Activated B cell treated with CpG ODN at 0.5 μM for 24 hours (primary cell): Measurements from ENCODE around the gene KIF3C. TPM values are rescaled to one million over a fixed set of nuclear protein-coding genes. Genes with fewer than 3 reads are reported as not detected.

Source experiments
- ATAC-seq: fragments of 200-7000 bp; cut with Tn5 transposase; one replicate; pipeline ENCODE4 v1.10.0; 2021; ENCODE audit warnings: low read depth, mild to moderate bottlenecking, moderate library complexity
- CTCF ChIA-PET: fragments of 350-600 bp; sonication (Branson Sonifier 250); formaldehyde crosslinking; loops from one replicate; lab custom pipeline; 2021; ENCODE audit warnings: antibody characterized with exemption; lab: Charles Lee
- POLR2A ChIA-PET: fragments of 350-600 bp; sonication (Branson Sonifier 250); formaldehyde crosslinking; loops from one replicate; lab custom pipeline; 2021; ENCODE audit warnings: antibody characterized with exemption; lab: Charles Lee
- DNase-seq: peaks from one replicate; pipeline ENCODE4 v3.0.0; 2022
- H3K27ac Mint-ChIP-seq: one replicate; pipeline ENCODE4 v1.8.0; 2020; ENCODE audit warnings: mixed read lengths
- H3K27me3 Mint-ChIP-seq: one replicate; pipeline ENCODE4 v1.8.0; 2021; ENCODE audit warnings: mixed read lengths
- H3K36me3 Mint-ChIP-seq: one replicate; pipeline ENCODE4 v1.8.0; 2021; ENCODE audit warnings: low read depth, mixed read lengths
- H3K4me1 Mint-ChIP-seq: one replicate; pipeline ENCODE4 v1.8.0; 2021; ENCODE audit warnings: mixed read lengths
- H3K4me3 Mint-ChIP-seq: one replicate; pipeline ENCODE4 v1.8.0; 2020; ENCODE audit warnings: mild to moderate bottlenecking, mixed read lengths
- H3K9me3 Mint-ChIP-seq: one replicate; pipeline ENCODE4 v1.8.0; 2020; ENCODE audit warnings: mixed read lengths
- intact Hi-C: fragments of 100-400 bp; cut with micrococcal nuclease; formaldehyde crosslinking; loops from one replicate; pipeline ENCODE4 v1.15.1; 2024
- total RNA-seq: library from RNA; stranded (reverse); gene quantifications from 2 replicates; pipeline ENCODE4 v1.2.3, GENCODE V29; 2022
- TF ChIP-seq, protein P1 (sequence below): fragments of 200-600 bp; IDR thresholded peaks from one replicate; pipeline ENCODE4 v1.8.0; 2022; ENCODE audit warnings: antibody characterized with exemption, mild to moderate bottlenecking

Gene KIF3C
- total RNA-seq, 1 donor from 2014 or later = 1.5 TPM

DNA sequence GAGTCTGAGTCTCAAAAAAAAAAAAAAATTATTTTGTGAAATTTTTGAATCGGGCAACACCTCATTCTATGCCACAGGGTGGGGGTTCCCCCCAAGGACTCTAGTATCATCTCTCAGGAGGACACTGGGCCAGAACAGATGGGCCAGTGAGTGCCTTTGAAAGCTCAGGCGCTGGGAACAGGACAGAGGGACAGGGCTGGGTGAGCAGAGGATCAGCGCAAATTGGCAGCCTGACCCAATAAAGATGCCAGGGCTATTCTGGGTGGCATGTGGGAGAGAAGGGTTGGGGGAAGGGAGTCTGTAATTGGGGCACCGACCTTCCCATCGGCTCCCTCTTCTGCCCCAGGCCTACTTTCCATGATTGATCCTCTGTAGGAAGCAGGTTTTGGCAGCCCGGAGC, 44.0 kb downstream of the KIF3C start:
- no peak for DNase-seq
- no peak for ATAC-seq
- Mint-ChIP-seq H3K9me3 (no peaks in the 10 kb centered on the region), H3K36me3 (no peaks in the 10 kb centered on the region), H3K4me3 (no peak overlapping the region), H3K27ac (no peak overlapping the region), H3K4me1 (no peaks in the 10 kb centered on the region), H3K27me3 (no peaks in the 10 kb centered on the region)
- ChIA-PET CTCF (no interaction called here), POLR2A (no interaction called here)
- intact Hi-C loops = no loop called here
- TF ChIP-seq, protein P1, sequence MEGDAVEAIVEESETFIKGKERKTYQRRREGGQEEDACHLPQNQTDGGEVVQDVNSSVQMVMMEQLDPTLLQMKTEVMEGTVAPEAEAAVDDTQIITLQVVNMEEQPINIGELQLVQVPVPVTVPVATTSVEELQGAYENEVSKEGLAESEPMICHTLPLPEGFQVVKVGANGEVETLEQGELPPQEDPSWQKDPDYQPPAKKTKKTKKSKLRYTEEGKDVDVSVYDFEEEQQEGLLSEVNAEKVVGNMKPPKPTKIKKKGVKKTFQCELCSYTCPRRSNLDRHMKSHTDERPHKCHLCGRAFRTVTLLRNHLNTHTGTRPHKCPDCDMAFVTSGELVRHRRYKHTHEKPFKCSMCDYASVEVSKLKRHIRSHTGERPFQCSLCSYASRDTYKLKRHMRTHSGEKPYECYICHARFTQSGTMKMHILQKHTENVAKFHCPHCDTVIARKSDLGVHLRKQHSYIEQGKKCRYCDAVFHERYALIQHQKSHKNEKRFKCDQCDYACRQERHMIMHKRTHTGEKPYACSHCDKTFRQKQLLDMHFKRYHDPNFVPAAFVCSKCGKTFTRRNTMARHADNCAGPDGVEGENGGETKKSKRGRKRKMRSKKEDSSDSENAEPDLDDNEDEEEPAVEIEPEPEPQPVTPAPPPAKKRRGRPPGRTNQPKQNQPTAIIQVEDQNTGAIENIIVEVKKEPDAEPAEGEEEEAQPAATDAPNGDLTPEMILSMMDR = no peak

DNA sequence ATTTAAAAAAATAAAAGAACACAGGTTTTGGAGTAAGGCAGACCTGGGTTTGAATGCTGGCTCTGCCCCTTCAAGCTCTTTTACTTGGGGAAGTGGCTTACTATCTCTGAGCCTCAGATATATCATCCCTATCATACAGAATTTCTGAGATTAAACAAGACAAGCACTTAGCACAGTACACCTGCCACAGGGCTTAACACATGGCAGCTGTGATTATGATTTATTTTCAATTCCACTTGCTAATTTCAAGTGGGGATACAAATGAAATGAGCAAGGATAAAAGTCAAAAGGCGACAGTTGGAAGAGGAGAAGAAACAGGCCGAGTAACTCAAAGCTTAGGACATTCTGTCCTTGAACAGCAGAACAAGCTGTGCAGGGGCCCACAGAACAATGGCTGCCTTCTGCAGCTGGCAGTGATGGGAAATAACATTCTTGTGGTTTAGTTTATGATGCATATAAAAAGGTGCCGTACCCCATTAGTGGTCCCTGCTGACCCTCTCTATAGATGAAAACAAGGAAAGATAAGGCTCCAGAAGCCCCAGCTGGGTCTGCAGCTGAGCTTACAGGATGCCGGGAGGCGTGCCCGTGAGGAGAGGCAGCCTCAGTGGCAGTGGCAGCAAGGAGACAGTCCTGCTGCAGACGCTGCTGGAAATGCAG, 45.3 kb downstream of the KIF3C start:
- intact Hi-C loops = no loop called here
- Mint-ChIP-seq H3K4me3 (no peak overlapping the region), H3K36me3 (no peaks in the 10 kb centered on the region), H3K9me3 (no peaks in the 10 kb centered on the region), H3K27me3 (no peaks in the 10 kb centered on the region), H3K27ac (no peak overlapping the region), H3K4me1 (no peaks in the 10 kb centered on the region)
- TF ChIP-seq, protein P1 = no peak
- no peak for DNase-seq
- ATAC-seq = no peak
- POLR2A ChIA-PET = no interaction called here
- CTCF ChIA-PET = interaction anchor here (0.6 to 1.1 kb wide), 2 partner anchors 14 to 81 kb away, joined by 3 read pairs; no protein-coding TSS in a partner anchor

DNA sequence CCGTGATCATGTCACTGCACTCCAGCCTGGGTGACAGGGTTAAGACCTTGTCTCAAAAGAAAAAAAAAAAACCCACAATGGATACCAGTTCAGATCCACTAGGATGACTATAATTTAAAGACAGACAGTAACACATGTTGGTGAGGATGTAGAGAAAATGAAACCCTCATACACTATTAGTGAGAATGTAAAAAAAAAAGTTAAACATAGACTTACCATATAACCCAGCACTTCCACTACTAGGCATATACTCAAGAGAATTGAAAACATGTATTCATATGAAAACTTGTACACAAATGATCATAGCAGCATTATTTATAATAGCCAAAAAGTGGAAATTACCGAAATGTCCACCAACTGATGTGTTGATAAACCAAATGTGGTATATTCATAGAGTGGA, 48.7 kb downstream of the KIF3C start:
- Mint-ChIP-seq H3K4me1 (no peaks in the 10 kb centered on the region), H3K9me3 (no peaks in the 10 kb centered on the region), H3K27ac (no peak overlapping the region), H3K4me3 (no peak overlapping the region), H3K36me3 (no peaks in the 10 kb centered on the region), H3K27me3 (no peaks in the 10 kb centered on the region)
- TF ChIP-seq, protein P1 = no peak
- ChIA-PET CTCF (no interaction called here), POLR2A (no interaction called here)
- DNase-seq (no peak), ATAC-seq (no peak)
- intact Hi-C loops = no loop called here

DNA sequence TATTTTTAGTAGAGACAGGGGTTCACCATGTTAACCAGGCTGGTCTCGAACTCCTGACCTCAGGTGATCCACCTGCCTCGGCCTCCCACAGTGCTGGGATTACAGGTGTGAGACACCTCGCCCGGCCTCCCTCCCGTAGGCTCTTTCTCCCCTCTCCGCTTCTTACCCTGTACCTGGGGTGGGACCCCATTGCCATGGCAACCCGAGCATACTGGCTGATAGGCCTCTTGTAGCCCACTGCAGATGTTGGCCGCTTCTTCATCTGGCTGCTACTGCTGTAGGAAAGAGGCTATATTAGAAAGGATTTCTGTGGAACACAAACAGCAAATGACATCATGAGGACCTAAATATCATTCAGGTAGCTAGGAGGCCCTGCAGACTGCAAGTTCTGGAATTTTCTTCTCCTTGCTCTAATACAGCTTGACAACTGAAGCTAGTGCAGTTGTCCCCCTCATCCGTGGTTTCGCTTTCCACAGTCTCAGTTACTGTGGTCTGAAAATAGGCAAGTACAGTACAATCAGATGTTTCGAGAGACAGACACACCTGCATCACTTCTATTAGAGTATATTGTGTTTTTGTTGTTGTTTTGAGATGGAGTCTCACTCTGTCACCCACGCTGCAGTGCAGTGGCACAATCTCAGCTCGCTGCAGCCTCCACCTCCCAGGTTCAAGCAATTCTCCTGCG, 52.4 kb downstream of the KIF3C start:
- H3K27me3 Mint-ChIP-seq = no peaks in the 10 kb centered on the region
- no peaks in the 10 kb centered on the region for H3K4me1 Mint-ChIP-seq
- TF ChIP-seq, protein P1 = no peak
- intact Hi-C loops = no loop called here
- ATAC-seq (no peak), DNase-seq (no peak)
- H3K36me3 Mint-ChIP-seq = no peaks in the 10 kb centered on the region
- POLR2A ChIA-PET = no interaction called here
- no peaks in the 10 kb centered on the region for H3K9me3 Mint-ChIP-seq
- no peak overlapping the region for H3K4me3 Mint-ChIP-seq
- H3K27ac Mint-ChIP-seq = no peak overlapping the region
- CTCF ChIA-PET = no interaction called here

DNA sequence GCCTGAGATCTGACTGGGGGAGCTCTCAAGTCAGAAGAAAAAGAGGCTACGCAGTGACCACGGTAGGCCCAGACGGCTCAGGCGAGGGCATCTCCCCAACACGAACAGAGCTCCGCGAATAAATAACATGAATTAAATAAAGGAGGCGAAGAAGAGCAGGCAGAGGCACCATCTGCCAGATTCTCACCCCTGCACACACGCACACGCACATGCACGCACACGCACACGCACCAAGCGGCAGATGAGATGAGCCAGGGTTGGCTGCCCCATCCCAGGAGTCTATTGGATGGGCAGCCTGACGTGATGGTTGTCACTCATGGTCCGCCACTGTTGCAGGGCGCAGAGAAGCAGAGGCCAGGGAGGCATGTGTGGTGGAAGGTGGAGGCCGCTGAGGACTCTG, 53.6 kb downstream of the KIF3C start:
- H3K9me3 Mint-ChIP-seq = no peaks in the 10 kb centered on the region
- intact Hi-C loops = no loop called here
- DNase-seq (no peak), ATAC-seq (no peak)
- POLR2A ChIA-PET = no interaction called here
- H3K4me1 Mint-ChIP-seq = no peaks in the 10 kb centered on the region
- TF ChIP-seq, protein P1 = no peak
- no peaks in the 10 kb centered on the region for H3K36me3 Mint-ChIP-seq
- no peak overlapping the region for H3K27ac Mint-ChIP-seq
- no peaks in the 10 kb centered on the region for H3K27me3 Mint-ChIP-seq
- CTCF ChIA-PET = no interaction called here
- H3K4me3 Mint-ChIP-seq = no peak overlapping the region
